Astrocyte (in vitro differentiated cells and primary cell): Measurements from ENCODE around the gene ZNF33A.

Experiments
- CTCF ChIP-seq: IDR thresholded peaks from 2 replicates; pipeline ENCODE4 v1.5.1; 2011; ENCODE audit warnings: low read depth, mild to moderate bottlenecking, inconsistent platforms, low read length, moderate library complexity; ENCODE audit not compliant: insufficient read depth
- EZH2 ChIP-seq: IDR thresholded peaks from 2 replicates; pipeline ENCODE4 v1.6.1; 2012; ENCODE audit warnings: mild to moderate bottlenecking, low read length, inconsistent platforms; ENCODE audit not compliant: insufficient read depth

GRCh38 chr10:38003026-38003425, 7.4 kb upstream of the ZNF33A start:
- TF ChIP-seq CTCF (no peak), EZH2 (no peak)
